Testis (tissue), 2 donors: ENCODE measurements around the gene NOC4L.

Experiments
- CTCF ChIP-seq, 3 experiments: fragments of 450-650 bp in 2 of 3; fragments of 200-600 bp in 1 of 3; sonication (generic) in 1 of 3; IDR thresholded peaks; one replicate each; pipeline ENCODE4 v1.5.1; 2016 to 2019; ENCODE audit warnings: antibody characterized with exemption in 3 of 3, mild to moderate bottlenecking in 2 of 3, moderate library complexity in 1 of 3
- POLR2A ChIP-seq: fragments of 450-650 bp; IDR thresholded peaks from one replicate; pipeline ENCODE4 v1.6.1; 2017; ENCODE audit warnings: antibody characterized with exemption, mild to moderate bottlenecking, moderate library complexity

- TF ChIP-seq CTCF (IDR thresholded peaks at IDR 0.05) = peak in 1 of 3 experiments; percentile 32
- no peak for TF ChIP-seq POLR2A
Measured at GRCh38 chr12:132144115-132144809, at the start of gene NOC4L, which contains the start of gene DDX51.
